Fibroblast of the aortic adventitia (primary cell): ENCODE data around the gene SH2D7. TPM values are rescaled to one million over a fixed set of nuclear protein-coding genes. Genes with fewer than 3 reads are reported as not detected.
A peak's percentile ranks its signal among the peaks of the same experiment; 100 is the strongest.
"Not testable (repeated sequence)": the region's sequence is repeated elsewhere in the genome, so short reads cannot be mapped to it uniquely, and the experiment has no call there.

Experiments
- DNase-seq: peaks from one replicate; pipeline ENCODE4 v3.0.0-alpha.2; 2010; ENCODE audit warnings: low read depth
- H3K4me3 ChIP-seq: 2 replicates; pipeline ENCODE4 v1.5.1; 2011; ENCODE audit warnings: low read depth, mild to moderate bottlenecking, control low read depth, low read length, moderate library complexity
- CTCF ChIP-seq: IDR thresholded peaks from 2 replicates; pipeline ENCODE4 v1.5.1; 2011; ENCODE audit warnings: mild to moderate bottlenecking, low read length, control low read depth, inconsistent platforms; ENCODE audit not compliant: insufficient read depth
- small RNA-seq: library from RNA; depleted of rRNA; stranded (forward); fragments of <200 nt; gene quantifications from one replicate; pipeline ENCODE3, GENCODE V24; 2012
- total RNA-seq: library from RNA; depleted of rRNA; stranded (reverse); fragments of >200 nt; gene quantifications from 2 replicates; pipeline ENCODE4 v1.2.3, GENCODE V29; 2012; ENCODE audit warnings: low replicate concordance

Gene SH2D7
- total RNA-seq, 1 donor = not detected

- TF ChIP-seq CTCF = no peak
- H3K4me3 ChIP-seq = peak overlapping the region; percentile 77
- DNase-seq = no peak
These were observed 56.2 kb downstream of the SH2D7 start for GRCh38 chr15:78148392-78149067.

GRCh38 chr15:78149068-78149804, 56.9 kb downstream of the SH2D7 start, which contains the start of gene IDH3A:
IDH3A (plus strand) TSS chr15:78149362; CDS start chr15:78149404, 42 bp downstream.
- no peak for TF ChIP-seq CTCF
- peak; percentile 94 for DNase-seq
- peak within 1 kb of the TSS; percentile 77 for H3K4me3 ChIP-seq

GRCh38 chr15:78149805-78150751, 57.7 kb downstream of the SH2D7 start:
- TF ChIP-seq CTCF = no peak
- peak; percentile 21 for DNase-seq

GRCh38 chr15:78151075-78151474, 58.7 kb downstream of the SH2D7 start:
- not testable (repeated sequence) for DNase-seq, H3K4me3 ChIP-seq

More at GRCh38 chr15:78149805-78150751, 57.7 kb downstream of the SH2D7 start:
- H3K4me3 ChIP-seq = peak overlapping the region; percentile 77

Small RNA genes within 50 kb of the gene (small RNA-seq; reads per million reads assigned to genes)
- gene RF00092 = not detected

Other genes starting within 250 kb of the SH2D7 start
- 28.9 and 51.5 TPM in 2 replicates for gene TBC1D2B, start 14.8 kb upstream of the SH2D7 start, total RNA-seq
- gene CIB2, start 38.9 kb downstream of the SH2D7 start, total RNA-seq = 2.3 and 4.3 TPM in 2 replicates
- 53.8 and 60.8 TPM in 2 replicates for gene IDH3A, start 56.8 kb downstream of the SH2D7 start, total RNA-seq
- gene ACSBG1, start 142.0 kb downstream of the SH2D7 start, total RNA-seq = under 0.01 TPM in 1 of 2 replicates, not detected in the other
- gene DNAJA4, start 172.0 kb downstream of the SH2D7 start, total RNA-seq = 0.65 and 2.3 TPM in 2 replicates
- gene SKIC8, start 207.0 kb downstream of the SH2D7 start, total RNA-seq = 56.7 and 62.1 TPM in 2 replicates
- gene CRABP1, start 247.8 kb downstream of the SH2D7 start, total RNA-seq = not detected in 2 replicates